Measurements from ENCODE around the gene FAXDC2. TPM values are rescaled to one million over a fixed set of nuclear protein-coding genes. Genes with fewer than 3 reads are reported as not detected.
"Not testable (repeated sequence)": the region's sequence is repeated elsewhere in the genome, so short reads cannot be mapped to it uniquely, and the experiment has no call there.

The FAXDC2 gene
- polyA plus RNA-seq, 1 donor (not counting 4 experiments of a cell fraction or from before 2014, with no cell fraction given): 4.6 TPM

GRCh38 chr5:154834053-154834452 lies 16.4 kb downstream of the FAXDC2 start:
- Histone ChIP-seq H3K27me3 (ENCODE audit: control insufficient read depth, extremely low read depth, insufficient read depth, low read length) (no peaks in the 10 kb centered on the region), H3K4me2 (ENCODE audit: control insufficient read depth, extremely low read depth, insufficient read depth, low read depth, low read length) (peak overlapping the region; percentile 75), H3K9ac (ENCODE audit: control insufficient read depth, extremely low read depth, insufficient read depth, low read length) (no peak overlapping the region), H3K4me3 (ENCODE audit: control insufficient read depth in 2 of 3, extremely low read depth in 1 of 3, insufficient read depth in 2 of 3, low read depth in 1 of 3, low read length in 3 of 3) (peak overlapping the region in 2 of 3 experiments; percentile 19 to 49), H2AFZ (ENCODE audit: control insufficient read depth, low read length) (no peak overlapping the region), H3K27ac (ENCODE audit: control insufficient read depth, insufficient read depth, low read length) (no peak overlapping the region), H3K4me1 (ENCODE audit: control insufficient read depth, extremely low read depth, insufficient read depth, low read length) (peaks cover 41% of the 10 kb centered on the region), H3K9me3 (ENCODE audit: control insufficient read depth, low read depth, low read length) (no peaks in the 10 kb centered on the region), H3K36me3 (ENCODE audit: control insufficient read depth in 2 of 2, extremely low read depth in 1 of 2, insufficient read depth in 2 of 2, low read length in 2 of 2) (no peaks in the 10 kb centered on the region), H4K20me1 (ENCODE audit: control insufficient read depth, extremely low read depth, insufficient read depth, low read length) (peaks cover 6% of the 10 kb centered on the region), H3K79me2 (ENCODE audit: control insufficient read depth, insufficient read depth, low read length) (no peaks in the 10 kb centered on the region), H3K9me1 (ENCODE audit: control insufficient read depth, extremely low read depth, insufficient read depth, low read length) (peaks cover 7% of the 10 kb centered on the region)
- no peak for TF ChIP-seq CTCF (optimal IDR thresholded peaks at IDR 0.05 in 1 of 3, IDR thresholded peaks at IDR 0.05 in 1 of 3, conservative IDR thresholded peaks at IDR 0.05 in 1 of 3; ENCODE audit: extremely low read depth in 1 of 3, insufficient read depth in 2 of 3, low read length in 3 of 3)
- TF ChIP-seq EZH2 (IDR thresholded peaks at IDR 0.05; ENCODE audit: low read length): no peak
- dilution Hi-C loops (cut with MboI; ENCODE audit: extremely low pct_ligation_motif_present, low sequenced_read_pairs): no loop called here
- no peak for DNase-seq (ENCODE audit: low read depth, low spot score)
- FAIRE-seq: no peak

GRCh38 chr5:154832804-154833203 lies 17.6 kb downstream of the FAXDC2 start:
- H3K9me1 ChIP-seq (ENCODE audit: control insufficient read depth, extremely low read depth, insufficient read depth, low read length); H3K27ac ChIP-seq (ENCODE audit: control insufficient read depth, insufficient read depth, low read length); H3K4me2 ChIP-seq (ENCODE audit: control insufficient read depth, extremely low read depth, insufficient read depth, low read depth, low read length); DNase-seq (ENCODE audit: low read depth, low spot score); H3K79me2 ChIP-seq (ENCODE audit: control insufficient read depth, insufficient read depth, low read length); H3K27me3 ChIP-seq (ENCODE audit: control insufficient read depth, extremely low read depth, insufficient read depth, low read length); H3K9ac ChIP-seq (ENCODE audit: control insufficient read depth, extremely low read depth, insufficient read depth, low read length); FAIRE-seq; H2AFZ ChIP-seq (ENCODE audit: control insufficient read depth, low read length); H4K20me1 ChIP-seq (ENCODE audit: control insufficient read depth, extremely low read depth, insufficient read depth, low read length); H3K36me3 ChIP-seq (ENCODE audit: control insufficient read depth in 2 of 2, extremely low read depth in 1 of 2, insufficient read depth in 2 of 2, low read length in 2 of 2); H3K9me3 ChIP-seq (ENCODE audit: control insufficient read depth, low read depth, low read length); dilution Hi-C loops (cut with MboI; ENCODE audit: extremely low pct_ligation_motif_present, low sequenced_read_pairs); H3K4me3 ChIP-seq (ENCODE audit: control insufficient read depth in 2 of 3, extremely low read depth in 1 of 3, insufficient read depth in 2 of 3, low read depth in 1 of 3, low read length in 3 of 3): not testable (repeated sequence)
- H3K4me1 ChIP-seq (ENCODE audit: control insufficient read depth, extremely low read depth, insufficient read depth, low read length): peaks cover 54% of the 10 kb centered on the region

GRCh38 chr5:154831451-154831850 lies 19.0 kb downstream of the FAXDC2 start:
- TF ChIP-seq EZH2 (IDR thresholded peaks at IDR 0.05; ENCODE audit: low read length) (no peak), CTCF (optimal IDR thresholded peaks at IDR 0.05 in 1 of 3, IDR thresholded peaks at IDR 0.05 in 1 of 3, conservative IDR thresholded peaks at IDR 0.05 in 1 of 3; ENCODE audit: extremely low read depth in 1 of 3, insufficient read depth in 2 of 3, low read length in 3 of 3) (no peak)
- H3K4me3 ChIP-seq (ENCODE audit: control insufficient read depth in 2 of 3, extremely low read depth in 1 of 3, insufficient read depth in 2 of 3, low read depth in 1 of 3, low read length in 3 of 3): no peak overlapping the region
- FAIRE-seq (no peak), DNase-seq (ENCODE audit: low read depth, low spot score) (no peak)
- no peak overlapping the region for H3K27ac ChIP-seq (ENCODE audit: control insufficient read depth, insufficient read depth, low read length)
- dilution Hi-C loops (cut with MboI; ENCODE audit: extremely low pct_ligation_motif_present, low sequenced_read_pairs): no loop called here
- peaks cover 59% of the 10 kb centered on the region for H3K4me1 ChIP-seq (ENCODE audit: control insufficient read depth, extremely low read depth, insufficient read depth, low read length)
- H3K27me3 ChIP-seq (ENCODE audit: control insufficient read depth, extremely low read depth, insufficient read depth, low read length): no peaks in the 10 kb centered on the region
- no peaks in the 10 kb centered on the region for H3K9me3 ChIP-seq (ENCODE audit: control insufficient read depth, low read depth, low read length)
- no peak overlapping the region for H3K4me2 ChIP-seq (ENCODE audit: control insufficient read depth, extremely low read depth, insufficient read depth, low read depth, low read length)
- peaks cover 0 to 2% of the 10 kb centered on the region in 2 experiments for H3K36me3 ChIP-seq (ENCODE audit: control insufficient read depth in 2 of 2, extremely low read depth in 1 of 2, insufficient read depth in 2 of 2, low read length in 2 of 2)
- H3K79me2 ChIP-seq (ENCODE audit: control insufficient read depth, insufficient read depth, low read length): no peaks in the 10 kb centered on the region
- H3K9me1 ChIP-seq (ENCODE audit: control insufficient read depth, extremely low read depth, insufficient read depth, low read length): peaks cover 7% of the 10 kb centered on the region
- no peak overlapping the region for H2AFZ ChIP-seq (ENCODE audit: control insufficient read depth, low read length)
- peaks cover 6% of the 10 kb centered on the region for H4K20me1 ChIP-seq (ENCODE audit: control insufficient read depth, extremely low read depth, insufficient read depth, low read length)
- H3K9ac ChIP-seq (ENCODE audit: control insufficient read depth, extremely low read depth, insufficient read depth, low read length): no peak overlapping the region
